GF-D8 (cell line): ENCODE results near the gene PKNOX1.
"Not testable (repeated sequence)": the region's sequence is repeated elsewhere in the genome, so short reads cannot be mapped to it uniquely, and the experiment has no call there.

Experiments used
- DNase-seq: peaks from one replicate; lab custom pipeline; 2025; lab: John Stamatoyannopoulos, UW

PKNOX1 gene

DNA sequence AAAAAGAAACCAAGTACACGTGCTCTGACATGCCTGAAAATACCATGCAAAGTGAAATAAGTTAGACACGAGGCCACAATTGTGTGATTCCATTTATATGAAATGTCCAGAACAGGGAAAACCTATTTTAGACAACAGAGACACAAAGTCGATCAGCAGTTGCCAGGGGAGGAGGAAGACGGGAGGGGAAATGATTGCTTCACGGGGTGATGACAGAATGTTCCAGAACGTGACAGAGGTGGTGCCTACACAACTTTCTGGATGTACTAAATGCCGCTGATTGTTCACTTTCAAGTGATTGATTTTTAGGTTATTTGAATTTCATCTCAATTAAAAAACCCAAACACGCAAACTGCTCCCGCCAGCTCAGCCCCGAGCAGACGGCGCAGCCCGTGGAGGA lies 78.8 kb downstream of the PKNOX1 start:
- DNase-seq, result not testable (repeated sequence)

DNA sequence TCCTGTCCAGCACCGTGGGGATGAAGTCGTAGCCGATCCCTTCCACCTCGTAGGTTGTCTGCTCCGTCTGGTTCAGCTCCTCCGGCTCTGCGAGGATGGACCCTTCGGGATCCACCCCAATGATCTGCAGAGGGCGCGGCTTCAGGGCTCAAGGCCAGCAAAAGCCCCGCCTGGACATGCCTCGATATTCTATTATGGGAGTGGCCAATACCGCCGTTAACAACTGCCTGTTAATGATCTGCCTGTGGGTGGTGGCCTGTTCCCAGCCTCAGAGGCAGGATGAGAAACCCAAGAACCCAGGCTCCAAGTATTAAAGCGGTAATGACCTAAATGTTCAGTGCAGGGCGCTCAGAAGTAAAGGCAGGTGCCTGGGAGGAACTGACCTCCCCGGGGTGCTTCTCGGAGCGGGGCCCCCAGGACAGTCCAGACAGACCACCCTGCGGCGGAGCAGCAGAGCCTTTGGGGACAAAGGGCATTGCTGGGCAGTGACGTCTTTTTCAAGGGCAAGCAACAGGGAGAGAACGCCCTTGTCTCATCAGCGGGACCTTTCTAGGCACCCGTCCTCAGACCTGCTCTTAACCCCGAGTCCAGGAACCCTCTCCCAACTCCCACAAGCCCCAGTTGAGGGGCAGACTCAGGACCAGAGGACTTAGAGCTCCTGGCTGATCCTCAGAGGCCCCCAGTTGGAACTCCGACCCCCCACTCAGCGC lies 88.7 kb downstream of the PKNOX1 start:
- DNase-seq, result not testable (repeated sequence)

DNA sequence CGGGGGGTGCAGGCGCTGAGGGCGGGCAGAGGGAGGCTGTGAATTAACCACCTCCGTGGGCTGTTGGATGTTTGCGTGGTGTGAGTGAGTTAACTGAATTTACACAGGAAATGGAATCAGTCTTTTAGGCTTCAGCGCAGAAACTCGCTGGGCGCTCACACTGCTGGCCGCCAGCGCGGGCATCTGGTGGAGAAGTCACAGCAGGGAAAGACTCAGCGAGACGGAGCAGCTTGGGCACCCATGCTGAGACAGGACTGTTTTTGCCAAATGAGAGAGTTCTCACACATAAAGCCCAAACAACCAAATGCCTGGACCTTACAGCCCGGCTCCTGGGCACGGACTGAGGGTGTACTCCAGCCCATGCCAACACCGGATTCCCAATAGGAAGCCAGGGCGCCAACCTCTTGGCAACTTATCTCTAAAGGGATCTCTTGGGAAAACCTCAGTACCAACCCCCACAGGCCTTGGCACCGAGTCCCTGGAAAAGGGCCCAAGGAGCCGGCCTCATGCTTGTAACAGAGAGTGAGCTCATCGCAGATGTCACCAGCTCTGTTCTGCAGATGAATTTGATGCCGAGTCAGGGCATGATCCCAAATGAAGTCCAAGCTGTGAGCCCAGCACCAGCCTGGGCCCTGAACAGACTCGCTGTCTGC lies 90.0 kb downstream of the PKNOX1 start:
- DNase-seq, result not testable (repeated sequence)

DNA sequence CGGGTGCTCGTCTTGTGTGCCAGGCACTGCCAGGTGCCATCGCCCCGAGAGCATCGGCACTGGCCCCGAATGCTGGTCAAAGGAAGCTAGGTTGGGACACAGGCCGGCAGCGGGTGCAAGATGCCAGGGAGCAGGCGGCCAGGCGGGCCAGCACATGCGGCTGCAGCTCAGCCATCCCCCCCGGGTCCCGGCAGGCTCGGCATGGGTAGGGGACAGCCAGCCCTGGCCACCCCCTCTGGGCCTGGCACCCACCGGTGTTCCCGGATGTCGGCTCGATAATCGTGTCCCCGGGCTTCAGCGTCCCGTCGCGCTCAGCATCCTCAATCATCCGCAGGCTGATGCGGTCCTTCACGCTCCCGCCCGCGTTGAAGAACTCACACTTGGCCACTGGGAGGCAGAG lies 91.6 kb downstream of the PKNOX1 start:
- DNase-seq, result not testable (repeated sequence)

- not testable (repeated sequence) for DNase-seq
Measured at GRCh38 chr21:43066690-43067089, 92.3 kb downstream of the PKNOX1 start.

GRCh38 chr21:43068065-43068464 lies 93.7 kb downstream of the PKNOX1 start:
- not testable (repeated sequence) for DNase-seq

DNA sequence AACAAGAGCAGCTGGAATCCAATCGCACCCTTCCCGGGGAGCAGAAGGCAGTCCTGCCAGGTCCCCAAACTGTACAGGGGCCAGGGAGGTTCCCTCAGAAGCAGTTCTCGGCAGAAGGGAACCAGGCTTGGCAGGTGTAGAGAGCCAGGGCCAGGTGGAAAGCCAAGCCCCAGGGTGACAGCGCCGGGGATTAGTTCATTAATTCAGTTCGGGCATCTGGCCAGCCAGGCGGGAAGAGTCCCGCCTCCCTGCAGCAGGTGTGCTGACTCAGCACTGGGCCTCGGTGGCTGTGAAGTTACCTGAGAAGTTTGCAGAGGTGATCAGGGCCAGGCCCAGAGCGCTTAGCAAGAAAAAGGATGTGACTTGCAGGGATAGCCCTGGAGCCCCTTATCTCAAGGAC lies 95.3 kb downstream of the PKNOX1 start:
- DNase-seq, result not testable (repeated sequence)

DNA sequence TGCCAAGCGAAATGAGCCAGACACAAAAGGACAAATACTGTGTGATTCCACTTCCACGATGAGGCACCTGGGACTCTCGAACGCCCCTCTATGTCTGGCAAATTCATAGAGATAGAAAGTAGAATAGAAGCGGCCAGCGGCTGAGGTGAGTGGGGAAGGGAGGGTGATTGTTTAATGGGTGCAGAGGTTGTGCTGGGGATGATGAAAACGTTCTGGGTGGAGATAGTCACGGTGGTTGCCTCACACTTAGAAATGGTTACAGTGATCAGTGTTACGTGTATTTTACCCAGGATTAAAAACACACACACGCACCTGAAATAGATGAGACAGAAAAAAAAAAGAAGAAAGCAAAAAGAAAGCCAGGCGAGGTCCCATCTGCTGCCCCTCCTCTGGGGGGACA lies 98.4 kb downstream of the PKNOX1 start:
- DNase-seq, result not testable (repeated sequence)

DNA sequence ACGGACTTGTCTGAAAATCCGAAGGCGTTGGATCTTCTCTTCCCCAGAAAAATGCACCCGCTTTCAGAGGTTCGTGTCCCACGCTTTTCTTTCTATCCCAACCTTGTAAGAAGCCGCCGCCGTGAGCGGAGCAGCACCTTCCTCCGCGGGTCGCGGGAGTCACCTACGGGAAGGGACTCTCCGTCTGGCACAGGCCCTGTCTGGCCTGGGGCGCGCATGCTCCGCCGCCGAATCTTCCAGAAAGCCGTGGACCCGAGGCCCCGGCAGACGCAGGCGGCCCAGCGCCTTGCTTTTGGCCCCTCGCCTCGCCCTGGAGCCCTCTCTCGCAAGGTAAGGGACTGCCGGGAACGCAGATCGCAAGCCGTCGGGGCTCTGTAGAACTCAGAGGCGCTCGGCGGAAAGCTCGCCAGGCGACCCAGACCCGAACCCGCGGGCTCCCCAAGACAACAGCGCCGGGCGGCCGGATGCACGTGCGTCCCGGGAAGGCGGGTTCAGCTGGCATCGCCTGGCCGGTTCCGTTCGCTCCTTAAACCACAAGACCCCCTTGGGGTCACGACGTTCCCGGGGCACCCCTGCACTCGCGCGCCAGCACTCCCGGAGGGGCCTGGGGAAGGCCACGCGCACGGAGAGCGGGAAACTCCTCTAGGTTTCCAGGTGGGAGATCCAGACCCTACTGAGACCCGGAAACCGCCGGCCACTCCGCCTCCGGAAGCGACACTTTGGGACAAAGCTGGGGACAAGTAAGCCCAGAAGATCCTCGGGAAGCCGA lies 100.2 kb downstream of the PKNOX1 start:
- not testable (repeated sequence) for DNase-seq

GRCh38 chr21:43075170-43076022 lies 101.0 kb downstream of the PKNOX1 start, which contains the start of gene CBS:
Gene CBS (minus strand): TSS chr21:43075835. CDS start chr21:43072193, 3,642 bp downstream.
- DNase-seq, result not testable (repeated sequence)

- DNase-seq, result not testable (repeated sequence)
Measured at GRCh38 chr21:43076023-43076637, 101.8 kb downstream of the PKNOX1 start.

DNA sequence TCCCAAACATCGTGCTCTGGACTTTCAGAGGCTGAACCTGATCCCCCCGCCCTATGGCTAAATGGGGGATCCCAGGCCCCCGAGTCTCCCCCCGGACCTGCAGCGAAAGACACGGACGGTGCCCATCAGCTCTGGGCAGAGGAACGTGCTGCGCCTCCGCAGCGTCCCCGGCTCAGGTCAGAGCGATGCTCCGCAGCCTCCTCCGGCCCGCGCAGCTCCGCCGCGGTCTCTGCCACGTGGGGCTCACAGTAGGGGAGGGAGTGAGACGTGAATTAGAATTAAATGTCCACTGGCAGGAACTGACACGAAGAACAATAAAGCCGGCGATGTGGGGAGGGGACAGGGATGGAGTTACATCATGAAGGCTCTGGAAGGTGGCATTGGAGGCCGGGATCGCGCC lies 102.3 kb downstream of the PKNOX1 start:
- not testable (repeated sequence) for DNase-seq

DNA sequence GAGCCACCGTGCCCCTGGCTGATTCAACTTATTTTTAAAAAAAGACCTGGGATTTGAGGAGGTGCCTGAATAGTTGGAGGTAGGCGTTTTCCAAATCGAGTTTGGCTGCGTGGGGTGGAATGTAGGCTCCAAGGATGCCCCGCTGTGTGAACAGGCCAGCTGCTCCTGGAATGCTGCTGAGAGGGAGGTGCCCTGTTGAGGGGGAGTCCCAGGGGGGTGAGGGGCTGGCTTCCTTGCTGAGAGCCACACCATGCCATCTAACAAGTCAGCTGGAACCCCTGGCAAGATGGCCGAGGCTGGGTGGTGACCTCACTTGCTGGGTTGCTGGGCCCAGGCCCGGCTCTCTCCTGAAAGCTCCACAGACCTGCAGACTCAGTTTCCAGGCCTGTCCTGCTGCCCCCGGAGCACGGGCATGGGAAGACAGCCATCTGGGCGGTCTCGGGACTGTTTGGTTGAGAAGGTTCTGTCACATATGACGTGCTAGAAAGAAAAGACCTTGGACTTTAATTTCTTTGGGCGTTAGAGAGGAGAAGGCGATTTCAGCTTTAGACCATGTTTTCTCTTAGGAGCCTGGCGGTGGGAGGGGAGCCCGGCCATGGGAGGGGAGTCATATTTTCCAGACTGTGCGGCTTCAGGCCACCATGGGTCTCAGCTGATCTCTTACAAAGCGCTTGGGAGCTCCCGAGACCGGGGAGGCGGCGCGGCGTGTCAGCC lies 108.4 kb downstream of the PKNOX1 start:
- not testable (repeated sequence) for DNase-seq
